Measurements from ENCODE around the gene CABP2.
A peak's percentile ranks its signal among the peaks of the same experiment; 100 is the strongest.
"Not testable (repeated sequence)": the region's sequence is repeated elsewhere in the genome, so short reads cannot be mapped to it uniquely, and the experiment has no call there.

The CABP2 gene

GRCh38 chr11:67538823-67539505, 15.7 kb upstream of the CABP2 start:
- no peak for DNase-seq

DNA sequence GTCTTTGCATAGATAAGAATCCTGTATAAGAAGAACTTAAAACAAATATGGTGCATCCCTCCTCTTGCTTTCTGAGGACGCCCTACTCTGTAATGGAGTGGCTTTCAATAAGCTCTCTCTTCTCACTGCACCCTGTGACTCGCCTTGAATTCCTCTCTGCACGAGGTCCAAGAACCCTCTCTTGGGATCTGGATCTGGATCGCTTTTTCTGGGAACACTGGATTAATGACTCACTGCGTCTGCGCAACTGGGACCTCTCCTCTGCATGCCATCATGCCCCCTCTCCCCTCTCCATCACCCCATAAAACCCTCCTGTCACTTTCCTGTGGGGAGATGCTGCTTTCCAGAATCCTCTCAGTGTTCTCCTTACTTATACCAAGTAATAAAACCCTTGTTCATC, 15.1 kb upstream of the CABP2 start:
- no peak for DNase-seq

DNA sequence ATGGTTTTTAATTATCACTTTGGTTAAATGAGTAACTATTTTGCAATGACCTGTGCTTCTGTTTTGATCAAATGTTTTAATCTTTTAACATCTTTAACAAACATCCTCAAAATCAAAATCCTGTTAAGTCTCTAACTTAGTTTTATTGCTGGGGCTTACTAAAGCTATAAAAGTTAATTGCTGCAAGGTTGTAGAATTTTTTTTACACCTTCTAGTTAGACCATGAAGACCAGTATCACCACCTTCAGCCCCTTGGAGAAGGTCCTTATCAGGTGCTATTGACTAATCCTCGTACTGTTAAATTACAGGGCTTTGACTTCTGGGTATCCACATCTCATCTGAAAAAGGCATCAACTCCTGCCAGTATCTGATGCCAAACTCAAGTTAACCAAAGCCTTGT, 12.3 kb upstream of the CABP2 start:
- DNase-seq: no peak

- no peak for DNase-seq
These were observed 10.9 kb upstream of the CABP2 start for GRCh38 chr11:67534070-67534679.

- DNase-seq: no peak
These were observed 9.6 kb upstream of the CABP2 start for GRCh38 chr11:67532889-67533288.

- DNase-seq: no peak
These were observed 7.0 kb upstream of the CABP2 start for GRCh38 chr11:67530282-67530592.

GRCh38 chr11:67528376-67528775, 5.1 kb upstream of the CABP2 start:
- no peak for DNase-seq

DNA sequence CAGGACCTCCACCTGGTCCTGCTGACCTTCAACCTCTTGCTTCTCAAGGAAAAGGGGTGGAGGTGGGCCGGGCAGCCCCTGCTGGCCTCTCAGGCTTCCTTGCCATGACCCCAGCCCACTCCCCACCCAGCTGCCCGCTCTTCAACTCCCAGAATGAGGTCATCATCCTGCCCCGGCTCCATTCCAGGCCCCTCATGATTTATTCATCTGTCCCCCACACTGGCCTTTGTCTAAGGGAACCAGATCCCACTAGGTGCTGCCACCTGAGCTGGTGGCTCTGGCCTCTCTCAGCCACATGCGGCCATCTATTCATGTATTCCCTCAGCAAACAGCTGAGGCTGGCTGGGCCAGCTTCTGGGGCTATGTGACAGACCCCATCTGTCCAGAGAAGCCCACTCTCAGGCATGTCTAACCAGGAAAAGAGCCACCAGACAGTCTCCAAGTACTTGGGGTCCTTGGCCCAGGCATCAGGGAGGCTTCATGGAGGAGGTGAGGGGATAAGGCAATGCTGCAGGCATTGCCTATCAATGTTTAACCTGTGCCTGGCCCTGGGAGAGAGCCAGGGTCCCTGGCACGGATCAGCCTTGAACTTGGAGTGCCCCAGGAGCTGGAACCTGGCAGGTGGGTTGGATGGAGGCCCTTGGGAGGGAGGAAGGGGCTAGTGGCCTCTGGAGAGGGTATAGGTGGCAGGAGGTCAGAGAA, 2.2 kb upstream of the CABP2 start:
- DNase-seq: no peak

DNA sequence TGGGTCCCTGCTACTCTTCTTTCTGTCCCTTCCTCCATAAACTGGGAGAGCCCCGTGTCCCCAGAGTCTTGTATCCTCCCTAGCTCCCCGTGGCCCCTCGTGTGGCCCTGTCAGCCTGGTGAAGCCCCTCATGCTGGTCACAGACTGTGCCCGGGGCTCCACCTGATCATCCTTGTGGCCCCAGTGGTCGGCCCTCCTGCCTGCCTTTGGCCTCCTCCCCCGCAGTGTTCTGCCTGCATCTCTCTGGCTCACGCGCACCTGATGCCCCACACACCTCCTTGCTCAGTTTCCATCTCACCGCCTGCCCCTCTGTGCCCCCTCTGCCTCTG, 1.2 kb upstream of the CABP2 start:
- DNase-seq: no peak

- DNase-seq: no peak
These were observed 572 bp upstream of the CABP2 start for GRCh38 chr11:67523556-67524479.

GRCh38 chr11:67522338-67522737, 908 bp downstream of the CABP2 start:
- no peak for DNase-seq

DNA sequence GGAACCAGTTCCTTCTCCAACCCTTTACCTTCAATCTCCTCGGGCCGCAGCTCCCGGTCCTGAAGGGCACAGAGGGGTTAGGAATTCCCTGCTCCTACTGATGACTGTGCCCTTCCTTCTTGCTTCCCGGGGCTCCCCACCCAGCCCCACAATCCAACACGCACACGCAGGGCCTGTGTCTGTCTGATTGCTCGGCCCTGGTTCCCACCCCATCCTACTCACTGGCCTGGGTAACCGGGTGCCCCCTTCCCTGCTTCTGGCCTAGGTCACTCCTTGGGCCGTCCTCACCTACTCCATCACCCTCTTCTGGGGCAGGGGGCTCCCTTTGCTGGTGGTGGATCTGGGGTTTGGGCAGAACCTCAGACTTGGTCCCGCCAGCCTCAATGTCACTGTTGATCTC, 1.3 kb downstream of the CABP2 start:
- DNase-seq: no peak

- no peak for DNase-seq
These were observed 2.1 kb downstream of the CABP2 start for GRCh38 chr11:67520856-67521824.

GRCh38 chr11:67519726-67520125, 3.5 kb downstream of the CABP2 start:
- DNase-seq: no peak

DNA sequence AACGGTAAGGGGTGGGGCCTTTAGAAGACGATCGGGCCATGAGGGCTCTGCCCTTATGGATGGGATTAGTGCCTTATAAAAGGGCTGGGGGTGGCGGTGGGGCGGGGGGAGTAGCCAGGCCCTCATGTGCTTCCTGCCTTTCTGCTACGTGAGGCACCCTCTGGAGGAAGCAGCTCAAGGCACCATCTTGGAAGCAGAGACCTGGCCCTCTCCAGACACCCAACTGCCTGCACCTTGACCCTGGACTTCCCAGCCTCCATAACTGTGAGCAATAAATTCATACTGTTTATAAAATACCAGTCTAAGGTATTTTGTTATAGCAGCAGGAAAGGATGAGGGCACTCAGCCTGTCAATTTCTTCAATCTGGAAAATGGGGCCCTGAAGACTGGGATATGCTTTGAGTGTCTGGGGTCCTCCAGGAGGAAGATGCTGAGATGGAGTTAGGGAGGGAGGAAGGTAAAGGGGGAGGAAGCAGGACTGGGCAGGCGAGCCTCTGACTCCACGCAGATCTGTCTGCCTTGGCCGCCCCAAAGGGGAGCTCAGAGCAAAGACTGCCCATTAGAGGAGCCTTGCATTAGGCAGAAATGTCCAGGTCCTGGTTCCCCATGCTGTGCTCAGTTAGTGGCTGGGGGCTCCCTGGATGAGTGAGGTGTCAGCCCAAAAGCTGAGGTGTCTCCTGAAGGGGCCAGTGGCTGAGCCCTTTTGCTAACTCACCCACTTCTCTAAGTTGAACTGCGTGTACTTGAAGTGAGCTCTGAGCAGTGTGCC, 5.3 kb downstream of the CABP2 start:
- DNase-seq: no peak

GRCh38 chr11:67516806-67517205, 6.4 kb downstream of the CABP2 start:
- DNase-seq: no peak

DNA sequence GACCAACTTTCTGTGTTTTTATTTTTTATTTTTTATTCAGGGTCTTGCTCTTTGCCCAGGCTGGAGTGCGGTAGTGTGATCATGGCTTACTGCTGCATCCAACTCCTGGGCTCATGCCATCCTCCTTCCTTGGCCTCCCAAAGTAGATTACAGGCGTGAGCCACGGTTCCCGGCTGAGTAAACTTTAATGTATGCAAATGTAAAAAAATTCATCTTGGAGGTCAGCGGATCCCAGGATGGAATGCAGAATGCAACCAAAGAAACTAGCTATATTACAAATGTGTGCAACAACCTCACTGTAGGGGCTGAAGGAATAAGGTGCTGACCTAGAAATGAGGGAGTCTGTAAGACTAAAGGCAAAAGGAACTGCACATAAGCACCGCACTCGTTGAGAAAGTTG, 9.1 kb downstream of the CABP2 start:
- DNase-seq: no peak

GRCh38 chr11:67511558-67511957, 11.7 kb downstream of the CABP2 start:
- DNase-seq: not testable (repeated sequence)

DNA sequence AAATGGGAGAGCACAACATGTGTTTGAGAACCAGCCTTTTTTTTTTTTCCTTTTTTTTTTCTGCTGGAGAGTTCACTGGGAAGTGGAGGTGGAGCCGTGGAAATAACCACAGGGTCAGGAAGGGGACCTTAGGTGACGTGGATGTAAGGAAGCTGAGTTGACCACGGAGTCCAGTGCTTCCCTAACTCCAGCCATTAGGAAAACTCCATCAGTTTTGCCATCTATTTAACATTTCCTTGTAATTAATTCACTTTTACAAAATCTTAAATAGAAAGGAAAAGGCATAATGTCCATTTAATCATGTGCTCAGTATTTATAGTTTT, 13.3 kb downstream of the CABP2 start:
- DNase-seq: no peak

DNA sequence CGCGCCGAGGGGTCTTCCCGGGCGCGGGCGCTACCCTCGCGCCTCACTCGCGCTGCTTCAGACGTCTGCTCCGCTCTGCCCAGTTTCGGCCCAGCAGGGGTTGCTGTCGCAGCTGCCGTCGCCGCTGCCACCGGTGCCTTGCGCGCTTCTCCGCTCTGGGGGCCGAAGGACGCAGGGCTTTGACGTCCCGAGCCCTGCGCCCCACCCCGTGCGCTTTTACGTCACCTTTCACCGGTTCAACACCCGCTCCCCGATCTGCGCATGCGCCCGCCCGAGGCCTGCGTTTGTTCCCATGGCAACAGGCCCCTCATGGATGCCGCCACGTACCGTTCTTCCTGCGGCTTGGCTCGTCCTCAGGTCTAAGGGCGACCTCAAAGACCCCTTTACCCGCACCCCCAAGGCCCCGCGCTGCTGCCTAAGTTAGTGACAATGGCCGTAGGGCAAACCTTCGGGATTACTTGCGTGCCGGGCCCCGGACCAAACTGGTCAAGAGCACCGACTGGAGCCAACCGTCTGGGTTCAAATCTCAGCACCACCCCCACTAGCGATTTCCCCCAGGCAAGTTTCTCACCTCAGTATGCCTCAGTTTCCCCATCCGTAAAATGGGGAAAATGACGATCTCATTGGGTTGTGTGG, 14.6 kb downstream of the CABP2 start:
- peak; percentile 97 for DNase-seq

DNA sequence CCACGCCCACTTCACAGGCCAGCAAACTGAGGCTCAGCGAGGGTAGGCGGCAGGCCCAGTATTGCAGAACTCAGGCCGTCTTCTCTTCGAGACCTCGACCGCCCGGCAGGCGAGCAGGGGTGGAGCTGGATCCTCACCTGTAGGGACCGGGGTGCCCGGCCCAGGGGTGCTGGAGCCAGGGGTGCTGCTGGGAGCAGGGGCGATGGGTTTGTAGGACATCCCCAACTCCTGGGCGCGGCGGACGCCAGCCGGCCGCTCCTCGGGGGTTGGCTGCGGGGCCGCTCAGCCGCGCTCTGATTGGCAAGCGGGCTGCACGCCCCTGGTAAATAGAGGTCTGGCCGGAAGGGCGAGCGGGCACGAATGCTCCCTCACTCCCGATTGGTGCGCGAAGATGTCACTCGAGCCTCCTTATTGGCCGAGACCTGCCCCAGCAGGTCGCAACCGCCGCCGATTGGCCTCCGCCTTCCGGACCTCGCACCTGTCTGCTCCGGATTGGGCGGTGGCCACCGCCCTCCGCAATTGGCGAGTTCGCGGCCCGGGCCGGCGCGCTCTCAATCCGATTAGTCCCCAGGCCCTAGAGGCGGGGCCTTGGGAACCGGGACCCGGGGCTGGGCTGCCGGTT, 15.3 kb downstream of the CABP2 start, which contains the start of gene CDK2AP2:
CDK2AP2 (minus strand) TSS at position 299 of the 622 bp plus-strand sequence; CDS start at position 219, 80 bp downstream.
- peak; percentile 98 for DNase-seq
